ENCODE data around the gene PHF21A.

Gene PHF21A

DNA sequence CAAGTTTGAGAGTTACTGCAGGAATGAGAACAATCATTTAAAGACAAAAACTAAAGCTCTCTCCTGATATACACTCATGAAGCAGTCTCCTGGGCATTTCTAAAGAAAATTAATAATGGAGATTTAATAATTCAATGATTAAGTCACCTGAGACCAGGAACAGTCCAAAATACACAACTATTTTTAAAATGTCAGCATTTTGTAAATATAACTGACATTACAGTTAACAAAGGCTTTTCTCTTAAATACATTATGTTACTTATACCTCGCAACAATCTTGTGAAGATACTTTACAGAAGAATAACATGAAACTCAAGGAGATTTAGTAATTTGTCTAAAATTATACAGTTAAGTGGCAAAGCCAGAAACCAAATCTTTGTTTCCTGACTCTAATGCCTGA, 111.2 kb downstream of the PHF21A start:
- Histone ChIP-seq H3K9me3 (ENCODE audit: control insufficient read depth, insufficient read depth, low read length) (no peaks in the 10 kb centered on the region), H3K4me1 (ENCODE audit: control insufficient read depth, insufficient read depth, low read length) (peaks cover 1% of the 10 kb centered on the region; the same call in 1 of the 2 replicates), H3K27ac (ENCODE audit: low read length) (no peak overlapping the region), H3K4me3 (ENCODE audit: low read length) (no peak overlapping the region), H3K27me3 (ENCODE audit: control insufficient read depth, insufficient read depth, low read length) (no peaks in the 10 kb centered on the region), H3K36me3 (ENCODE audit: control insufficient read depth, insufficient read depth, low read length) (no peaks in the 10 kb centered on the region)
- WGBS (ENCODE audit: insufficient coverage, insufficient read length), result no CpG with 5 or more reads among the region's 1 CpG
- DNase-seq (ENCODE audit: low read depth, low spot score), result no peak

GRCh38 chr11:46009647-46010046, 111.6 kb downstream of the PHF21A start:
- Histone ChIP-seq H3K27me3 (ENCODE audit: control insufficient read depth, insufficient read depth, low read length) (no peaks in the 10 kb centered on the region), H3K4me3 (ENCODE audit: low read length) (no peak overlapping the region), H3K27ac (ENCODE audit: low read length) (no peak overlapping the region), H3K9me3 (ENCODE audit: control insufficient read depth, insufficient read depth, low read length) (no peaks in the 10 kb centered on the region), H3K36me3 (ENCODE audit: control insufficient read depth, insufficient read depth, low read length) (no peaks in the 10 kb centered on the region), H3K4me1 (ENCODE audit: control insufficient read depth, insufficient read depth, low read length) (peaks cover 1% of the 10 kb centered on the region; the same call in 1 of the 2 replicates)
- DNase-seq (ENCODE audit: low read depth, low spot score), result no peak
- no CpG with 5 or more reads among the region's 2 CpGs for WGBS (ENCODE audit: insufficient coverage, insufficient read length)

DNA sequence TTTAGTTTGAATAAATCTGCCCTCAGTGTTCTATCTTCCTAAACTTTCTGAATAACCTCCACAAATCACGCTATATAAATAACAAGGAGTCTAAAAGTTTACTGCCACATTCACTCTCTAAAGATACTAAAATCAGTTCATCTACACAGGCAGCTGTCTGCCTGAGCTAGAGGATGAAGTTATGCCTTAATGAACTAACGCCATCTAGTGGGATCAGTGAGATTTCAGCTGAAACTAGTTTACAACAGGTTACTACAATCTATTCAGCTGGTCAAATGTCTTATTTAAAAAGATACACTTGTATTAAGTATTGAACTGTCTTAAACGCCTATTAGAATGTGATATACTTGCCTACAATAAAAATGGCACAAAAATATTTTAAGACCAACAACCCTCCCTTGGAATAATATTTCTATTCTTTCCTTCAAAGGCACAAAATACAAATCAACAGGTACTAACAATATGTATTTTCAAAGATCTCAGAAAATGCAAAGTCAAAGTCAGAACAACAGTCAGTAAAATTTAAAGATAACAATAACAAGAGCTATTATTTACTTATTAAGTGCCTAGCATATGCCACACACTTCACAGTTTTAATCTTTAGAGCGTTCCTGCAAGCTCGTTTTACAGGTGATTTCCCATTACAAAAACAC, 114.7 kb downstream of the PHF21A start:
- H3K4me1 ChIP-seq (ENCODE audit: control insufficient read depth, insufficient read depth, low read length), result 0 out of 2 replicates have a peak, but pooled peaks cover 1% of the 10 kb centered on the region
- H3K27me3 ChIP-seq (ENCODE audit: control insufficient read depth, insufficient read depth, low read length), result no peaks in the 10 kb centered on the region
- H3K27ac ChIP-seq (ENCODE audit: low read length), result no peak overlapping the region
- DNase-seq (ENCODE audit: low read depth, low spot score), result peak; percentile 39
- no peaks in the 10 kb centered on the region for H3K36me3 ChIP-seq (ENCODE audit: control insufficient read depth, insufficient read depth, low read length)
- no peak overlapping the region for H3K4me3 ChIP-seq (ENCODE audit: low read length)
- no peaks in the 10 kb centered on the region for H3K9me3 ChIP-seq (ENCODE audit: control insufficient read depth, insufficient read depth, low read length)
- WGBS (ENCODE audit: insufficient coverage, insufficient read length), result no CpG with 5 or more reads among the region's 5 CpGs

GRCh38 chr11:46003572-46003971, 117.7 kb downstream of the PHF21A start:
- no peak for DNase-seq (ENCODE audit: low read depth, low spot score)
- Histone ChIP-seq H3K27ac (ENCODE audit: low read length) (no peak overlapping the region), H3K4me1 (ENCODE audit: control insufficient read depth, insufficient read depth, low read length) (peaks cover 1% of the 10 kb centered on the region; the same call in 1 of the 2 replicates), H3K9me3 (ENCODE audit: control insufficient read depth, insufficient read depth, low read length) (no peaks in the 10 kb centered on the region), H3K4me3 (ENCODE audit: low read length) (no peak overlapping the region), H3K36me3 (ENCODE audit: control insufficient read depth, insufficient read depth, low read length) (no peaks in the 10 kb centered on the region), H3K27me3 (ENCODE audit: control insufficient read depth, insufficient read depth, low read length) (no peaks in the 10 kb centered on the region)
- WGBS (ENCODE audit: insufficient coverage, insufficient read length), result no CpG with 5 or more reads among the region's 2 CpGs

- Histone ChIP-seq H3K27ac (ENCODE audit: low read length) (no peak overlapping the region), H3K4me1 (ENCODE audit: control insufficient read depth, insufficient read depth, low read length) (peaks cover 1% of the 10 kb centered on the region; the same call in 1 of the 2 replicates), H3K27me3 (ENCODE audit: control insufficient read depth, insufficient read depth, low read length) (no peaks in the 10 kb centered on the region), H3K9me3 (ENCODE audit: control insufficient read depth, insufficient read depth, low read length) (no peaks in the 10 kb centered on the region), H3K4me3 (ENCODE audit: low read length) (no peak overlapping the region), H3K36me3 (ENCODE audit: control insufficient read depth, insufficient read depth, low read length) (no peaks in the 10 kb centered on the region)
- DNase-seq (ENCODE audit: low read depth, low spot score), result no peak
Measured at GRCh38 chr11:46002189-46002588, 119.1 kb downstream of the PHF21A start.

- Histone ChIP-seq H3K27me3 (ENCODE audit: control insufficient read depth, insufficient read depth, low read length) (no peaks in the 10 kb centered on the region), H3K4me1 (ENCODE audit: control insufficient read depth, insufficient read depth, low read length) (peaks cover 1% of the 10 kb centered on the region; the same call in 1 of the 2 replicates), H3K4me3 (ENCODE audit: low read length) (no peak overlapping the region), H3K27ac (ENCODE audit: low read length) (no peak overlapping the region), H3K9me3 (ENCODE audit: control insufficient read depth, insufficient read depth, low read length) (no peaks in the 10 kb centered on the region), H3K36me3 (ENCODE audit: control insufficient read depth, insufficient read depth, low read length) (no peaks in the 10 kb centered on the region)
- DNase-seq (ENCODE audit: low read depth, low spot score), result peak; percentile 39
- no CpG with 5 or more reads among the region's 3 CpGs for WGBS (ENCODE audit: insufficient coverage, insufficient read length)
Measured at GRCh38 chr11:46001448-46001914, 119.8 kb downstream of the PHF21A start.

DNA sequence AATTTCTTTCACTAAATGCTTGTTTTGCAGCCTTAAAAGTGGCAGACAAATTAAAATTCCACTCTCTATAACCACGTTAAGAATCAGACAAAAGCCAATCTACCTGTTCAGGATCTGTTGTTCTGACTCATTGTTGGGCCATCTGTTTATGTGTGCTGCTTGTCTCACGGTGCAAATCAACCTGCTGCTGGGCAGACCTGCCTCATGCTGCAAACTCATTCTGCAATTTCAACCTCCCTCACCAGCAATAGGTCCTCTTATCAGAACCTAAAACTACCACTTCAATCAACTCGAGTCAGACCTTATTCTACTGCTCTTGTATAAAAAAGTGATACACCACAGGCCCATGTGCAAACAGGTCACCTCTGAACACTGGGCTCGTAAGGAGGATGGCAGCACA, 123.7 kb downstream of the PHF21A start:
- WGBS (ENCODE audit: insufficient coverage, insufficient read length), result no CpG with 5 or more reads among the region's 4 CpGs
- H3K9me3 ChIP-seq (ENCODE audit: control insufficient read depth, insufficient read depth, low read length), result no peaks in the 10 kb centered on the region
- H3K36me3 ChIP-seq (ENCODE audit: control insufficient read depth, insufficient read depth, low read length), result no peaks in the 10 kb centered on the region
- peaks cover 4% of the 10 kb centered on the region; the same call in 1 of the 2 replicates for H3K4me1 ChIP-seq (ENCODE audit: control insufficient read depth, insufficient read depth, low read length)
- H3K4me3 ChIP-seq (ENCODE audit: low read length), result no peak overlapping the region
- no peak for DNase-seq (ENCODE audit: low read depth, low spot score)
- H3K27me3 ChIP-seq (ENCODE audit: control insufficient read depth, insufficient read depth, low read length), result no peaks in the 10 kb centered on the region
- H3K27ac ChIP-seq (ENCODE audit: low read length), result no peak overlapping the region

- no CpG with 5 or more reads among the region's 1 CpG for WGBS (ENCODE audit: insufficient coverage, insufficient read length)
- peaks cover 4% of the 10 kb centered on the region; the same call in 1 of the 2 replicates for H3K4me1 ChIP-seq (ENCODE audit: control insufficient read depth, insufficient read depth, low read length)
- no peaks in the 10 kb centered on the region for H3K36me3 ChIP-seq (ENCODE audit: control insufficient read depth, insufficient read depth, low read length)
- H3K9me3 ChIP-seq (ENCODE audit: control insufficient read depth, insufficient read depth, low read length), result no peaks in the 10 kb centered on the region
- H3K27ac ChIP-seq (ENCODE audit: low read length), result no peak overlapping the region
- no peaks in the 10 kb centered on the region for H3K27me3 ChIP-seq (ENCODE audit: control insufficient read depth, insufficient read depth, low read length)
- H3K4me3 ChIP-seq (ENCODE audit: low read length), result no peak overlapping the region
- DNase-seq (ENCODE audit: low read depth, low spot score), result no peak
Measured at GRCh38 chr11:45995342-45995734, 125.9 kb downstream of the PHF21A start.

GRCh38 chr11:45994371-45995341, 126.6 kb downstream of the PHF21A start:
- no peaks in the 10 kb centered on the region for H3K9me3 ChIP-seq (ENCODE audit: control insufficient read depth, insufficient read depth, low read length)
- no peaks in the 10 kb centered on the region for H3K27me3 ChIP-seq (ENCODE audit: control insufficient read depth, insufficient read depth, low read length)
- no peaks in the 10 kb centered on the region for H3K36me3 ChIP-seq (ENCODE audit: control insufficient read depth, insufficient read depth, low read length)
- no peak overlapping the region for H3K4me3 ChIP-seq (ENCODE audit: low read length)
- no CpG with 5 or more reads among the region's 10 CpGs for WGBS (ENCODE audit: insufficient coverage, insufficient read length)
- DNase-seq (ENCODE audit: low read depth, low spot score), result peak; percentile 35
- H3K4me1 ChIP-seq (ENCODE audit: control insufficient read depth, insufficient read depth, low read length), result peaks cover 4% of the 10 kb centered on the region; the same call in 1 of the 2 replicates
- no peak overlapping the region for H3K27ac ChIP-seq (ENCODE audit: low read length)

- no CpG with 5 or more reads among the region's 6 CpGs for WGBS (ENCODE audit: insufficient coverage, insufficient read length)
- Histone ChIP-seq H3K9me3 (ENCODE audit: control insufficient read depth, insufficient read depth, low read length) (no peaks in the 10 kb centered on the region), H3K27ac (ENCODE audit: low read length) (no peak overlapping the region), H3K4me3 (ENCODE audit: low read length) (no peak overlapping the region), H3K4me1 (ENCODE audit: control insufficient read depth, insufficient read depth, low read length) (peaks cover 4% of the 10 kb centered on the region; the same call in 1 of the 2 replicates), H3K27me3 (ENCODE audit: control insufficient read depth, insufficient read depth, low read length) (no peaks in the 10 kb centered on the region), H3K36me3 (ENCODE audit: control insufficient read depth, insufficient read depth, low read length) (no peaks in the 10 kb centered on the region)
- no peak for DNase-seq (ENCODE audit: low read depth, low spot score)
Measured at GRCh38 chr11:45993531-45994001, 127.7 kb downstream of the PHF21A start.
